HepG2 (cell line): ENCODE data around the gene LDLRAD3. TPM values are rescaled to one million over a fixed set of nuclear protein-coding genes. Genes with fewer than 3 reads are reported as not detected.

ENCODE experiments used
- ATAC-seq: fragments of 200-7000 bp; cut with Tn5 transposase; 3 replicates; pipeline ENCODE4 v1.9.1; 2020; ENCODE audit warnings: mild to moderate bottlenecking, moderate library complexity
- BruUV-seq: library from RNA; stranded (reverse); fragments of 400-500 nt; replicated peaks from 2 replicates; lab custom pipeline; 2021; lab: Mats Ljungman, UMichigan
- CTCF ChIA-PET: fragments of 300-600 bp; formaldehyde crosslinking; extraction: SDS; loops from one replicate; lab custom pipeline; 2021; ENCODE audit warnings: low total read pairs, inconsistent platforms, low intra/inter-chr PET ratio; lab: Yijun Ruan, JAX
- POLR2A ChIA-PET: fragments of 350-600 bp; sonication (Branson Sonifier 250); formaldehyde crosslinking; loops from one replicate; lab custom pipeline; 2020; ENCODE audit warnings: antibody characterized with exemption, inconsistent platforms; lab: Yijun Ruan, JAX
- DNase-seq: peaks from one replicate; pipeline ENCODE4 v3.0.0-alpha.2; 2015; ENCODE audit warnings: low spot score
- FAIRE-seq: peaks from 3 replicates; lab custom pipeline; 2011; peaks lifted over from hg19 to GRCh38; lab: Jason Lieb, UNC
- H2AFZ ChIP-seq: one replicate; pipeline ENCODE4 v1.6.1; 2011; ENCODE audit warnings: low read length, inconsistent platforms
- H3K27ac ChIP-seq: fragments of 300-600 bp; 3 replicates; pipeline ENCODE4 v1.8.0; 2011; ENCODE audit warnings: mixed run types, mild to moderate bottlenecking, mixed read lengths, low read length, inconsistent platforms; ENCODE audit not compliant: insufficient read depth; ENCODE audit errors: extremely low read length
- H3K27me3 ChIP-seq, 2 experiments: fragments of 200-600 bp in 1 of 2; 2 replicates in 1 of 2; 3 replicates in 1 of 2; pipeline versions ENCODE4 v1.6.0 to v1.8.0; 2011; ENCODE audit warnings: low read length in 2 of 2, mild to moderate bottlenecking in 2 of 2, moderate library complexity in 2 of 2, inconsistent platforms in 1 of 2; ENCODE audit not compliant: insufficient read depth in 2 of 2, control insufficient read depth in 1 of 2
- H3K36me3 ChIP-seq, 2 experiments: fragments of 200-600 bp in 1 of 2; replicated peaks in 1 of 2; 2 replicates in 1 of 2; 3 replicates in 1 of 2; pipeline versions ENCODE4 v1.5.1 to v1.8.0; 2011; ENCODE audit warnings: low read length in 2 of 2, inconsistent platforms in 1 of 2; ENCODE audit not compliant: insufficient read depth in 2 of 2, control insufficient read depth in 1 of 2
- H3K4me1 ChIP-seq: 2 replicates; pipeline ENCODE4 v1.5.1; 2012; ENCODE audit warnings: low read length, inconsistent platforms; ENCODE audit not compliant: insufficient read depth
- H3K4me2 ChIP-seq: 2 replicates; pipeline ENCODE4 v1.6.0; 2011; ENCODE audit warnings: low read depth, low read length, inconsistent platforms
- H3K4me3 ChIP-seq, 3 experiments: fragments of 200-600 bp in 1 of 3; sonication (generic), shearing (Covaris generic) in 1 of 3; replicated peaks in 1 of 3; 2 replicates each; pipeline ENCODE4 v1.5.1; 2011 to 2016; ENCODE audit warnings: low read length in 3 of 3, inconsistent platforms in 2 of 3, low read depth in 2 of 3, mild to moderate bottlenecking in 2 of 3, control low read depth in 1 of 3, mixed read lengths in 1 of 3; ENCODE audit not compliant: insufficient read depth in 1 of 3
- H3K79me2 ChIP-seq: one replicate; pipeline ENCODE4 v1.6.1; 2011; ENCODE audit warnings: low read length, inconsistent platforms; ENCODE audit not compliant: insufficient read depth
- H3K9ac ChIP-seq: 2 replicates; pipeline ENCODE4 v1.6.0; 2011; ENCODE audit warnings: mild to moderate bottlenecking, low read depth, low read length, inconsistent platforms; ENCODE audit not compliant: insufficient read depth
- H3K9me3 ChIP-seq: 2 replicates; pipeline ENCODE4 v1.5.1; 2012; ENCODE audit warnings: mild to moderate bottlenecking, low read length
- H4K20me1 ChIP-seq: 2 replicates; pipeline ENCODE4 v1.6.0; 2011; ENCODE audit warnings: inconsistent platforms, mild to moderate bottlenecking, low read length, moderate library complexity; ENCODE audit not compliant: insufficient read depth
- AHR ChIP-seq: IDR thresholded peaks from 2 replicates; pipeline ENCODE4 v1.6.1; 2018; ENCODE audit warnings: missing genetic modification reagents, missing compliant biosample characterization
- ATF1 ChIP-seq: IDR thresholded peaks from 2 replicates; pipeline ENCODE4 v1.6.1; 2016; ENCODE audit warnings: mild to moderate bottlenecking, control low read depth
- FOXA3 ChIP-seq: IDR thresholded peaks from 2 replicates; pipeline ENCODE4 v1.6.1; 2016; ENCODE audit warnings: missing genetic modification reagents, missing compliant biosample characterization
- HDAC2 ChIP-seq: sonication (generic); formaldehyde crosslinking; IDR thresholded peaks from 2 replicates; pipeline ENCODE4 v1.4.0; 2020; ENCODE audit warnings: missing genetic modification reagents
- LCORL ChIP-seq, 2 experiments: fragments of 450-650 bp in 1 of 2; sonication (generic) in 1 of 2; formaldehyde crosslinking in 1 of 2; IDR thresholded peaks; 2 replicates each; pipeline versions ENCODE4 v1.5.0 to v1.6.1; 2017 to 2020; ENCODE audit warnings: antibody characterized with exemption in 1 of 2, missing genetic modification reagents in 1 of 2
- NFE2L1 ChIP-seq: sonication (generic); formaldehyde crosslinking; IDR thresholded peaks from 2 replicates; pipeline ENCODE4 v1.4.0; 2020; ENCODE audit warnings: missing genetic modification reagents, mild to moderate bottlenecking, borderline replicate concordance
- PCBP1 ChIP-seq: fragments of 200-400 bp; formaldehyde crosslinking; IDR thresholded peaks from 2 replicates; pipeline ENCODE4 v1.6.1; 2017; ENCODE audit warnings: mild to moderate bottlenecking, low read depth, low read length, borderline replicate concordance
- RXRB ChIP-seq: IDR thresholded peaks from 2 replicates; pipeline ENCODE4 v1.6.1; 2016; ENCODE audit warnings: borderline replicate concordance, missing genetic modification reagents, missing compliant biosample characterization
- SMAD3 ChIP-seq: sonication (generic); formaldehyde crosslinking; IDR thresholded peaks from 2 replicates; pipeline ENCODE4 v1.4.0; 2020; ENCODE audit warnings: missing genetic modification reagents
- ZBTB1 ChIP-seq: sonication (generic); formaldehyde crosslinking; IDR thresholded peaks from 2 replicates; pipeline ENCODE4 v1.4.0; 2020; ENCODE audit warnings: missing genetic modification reagents, borderline replicate concordance
- ZNF180 ChIP-seq: sonication (generic); formaldehyde crosslinking; IDR thresholded peaks from 2 replicates; pipeline ENCODE4 v1.4.0; 2020; ENCODE audit warnings: low read depth, missing genetic modification reagents, borderline replicate concordance
- ZNF713 ChIP-seq: sonication (generic); formaldehyde crosslinking; IDR thresholded peaks from 2 replicates; pipeline ENCODE4 v1.4.0; 2020; ENCODE audit warnings: mild to moderate bottlenecking, missing genetic modification reagents
- in situ Hi-C: cut with HindIII; loops from 2 replicates; pipeline ENCODE4 v1.10.0; 2017; ENCODE audit warnings: low pct_unique_long_range_greater_than_20kb; ENCODE audit not compliant: extremely low pct_ligation_motif_present
- intact Hi-C: fragments of 100-400 bp; cut with micrococcal nuclease; formaldehyde crosslinking; loops from one replicate; pipeline ENCODE4 v1.10.0; 2022; ENCODE audit not compliant: unreplicated experiment
- polyA plus RNA-seq, 8 experiments: library from polyadenylated mRNA; depleted of rRNA in 3 of 8; stranded (reverse) in 7 of 8; unstranded in 1 of 8; fragments of >200 nt; fragmentation: Illumina TruSeq in 4 of 8; extraction: Trizol in 4 of 8; gene quantifications; 2 replicates each; pipeline versions ENCODE4 v1.2.1 to v1.2.3, GENCODE V29; 2011 to 2016; ENCODE audit warnings: low read depth in 4 of 8, missing spikeins in 1 of 8, mixed read lengths in 1 of 8; ENCODE audit not compliant: insufficient read depth in 1 of 8
- total RNA-seq, 5 experiments: library from RNA; depleted of rRNA; stranded (reverse); fragments of >200 nt; fragmentation: Illumina TruSeq; extraction: Trizol; gene quantifications; 2 replicates each; pipeline ENCODE4 v1.2.3, GENCODE V29; 2016; ENCODE audit warnings: low read depth in 1 of 5
- TF ChIP-seq, protein P1 (sequence below): sonication (generic); formaldehyde crosslinking; IDR thresholded peaks from 2 replicates; pipeline ENCODE4 v1.4.0; 2020; ENCODE audit warnings: missing genetic modification reagents
- TF ChIP-seq, protein P2 (sequence below): IDR thresholded peaks from 2 replicates; pipeline ENCODE4 v1.6.1; 2016; ENCODE audit warnings: low read depth, control low read depth
- TF ChIP-seq, protein P3 (sequence below): sonication (generic); formaldehyde crosslinking; IDR thresholded peaks from 2 replicates; pipeline ENCODE4 v1.8.1; 2022; ENCODE audit warnings: low read depth, mild to moderate bottlenecking, missing genetic modification reagents
- TF ChIP-seq, protein P4 (sequence below): sonication (generic); formaldehyde crosslinking; IDR thresholded peaks from 2 replicates; pipeline ENCODE4 v1.4.0; 2020; ENCODE audit warnings: mild to moderate bottlenecking, low read depth, missing genetic modification reagents

Gene LDLRAD3
- total and polyA plus RNA-seq, 2 of the 13 experiments (the other 11 are each of a cell fraction or from before 2014, with no cell fraction given): 0.50 to 0.60 TPM

DNA sequence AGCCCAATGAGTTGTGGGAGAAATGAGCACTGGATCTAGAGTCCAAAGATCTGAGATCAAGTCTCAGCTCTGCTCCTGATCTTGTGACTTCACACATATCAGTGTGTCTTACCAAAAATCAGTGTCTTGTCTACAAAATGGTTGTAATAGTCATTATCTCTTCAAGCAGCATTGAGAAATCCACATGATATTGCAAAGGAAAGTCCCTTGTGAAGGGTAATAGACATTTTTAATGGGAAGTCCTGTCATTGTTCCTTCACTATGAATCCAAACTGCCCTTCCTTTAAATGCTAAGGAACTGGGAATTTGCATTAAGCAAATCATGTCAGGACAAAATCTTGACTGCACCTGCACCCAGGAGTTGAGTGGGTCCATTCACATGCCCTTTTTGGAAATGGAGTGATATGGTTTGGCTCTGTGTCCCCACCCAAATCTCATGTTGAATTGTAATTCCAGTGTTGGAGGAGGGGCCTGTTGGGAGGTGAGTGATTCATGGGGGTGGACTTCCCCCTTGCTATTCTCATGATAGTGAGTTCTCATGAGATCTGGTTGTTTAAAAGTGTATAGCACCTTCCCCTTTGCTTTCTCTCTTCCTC is 294.3 kb downstream of the LDLRAD3 start:
- Histone ChIP-seq H3K9ac (no peak overlapping the region), H3K79me2 (no peaks in the 10 kb centered on the region), H3K4me1 (no peaks in the 10 kb centered on the region), H3K36me3 (no peaks in the 10 kb centered on the region), H3K4me3 (no peak overlapping the region), H3K27me3 (no peaks in the 10 kb centered on the region), H3K9me3 (no peaks in the 10 kb centered on the region), H4K20me1 (no peaks in the 10 kb centered on the region), H2AFZ (no peak overlapping the region), H3K4me2 (no peak overlapping the region)
- no peak for DNase-seq
- in situ Hi-C loops: no loop called here
- ChIA-PET POLR2A (no interaction called here), CTCF (no interaction called here)
- FAIRE-seq: no peak
- BruUV-seq: no TSS peak
- TF ChIP-seq SMAD3 (CRISPR knock-in tag) (no peak), PCBP1 (no peak), ZNF713 (CRISPR knock-in tag) (no peak), ZBTB1 (CRISPR knock-in tag) (no peak), RXRB (CRISPR knock-in tag) (no peak), LCORL (IDR thresholded peaks at IDR 0.05) (no peak), LCORL (CRISPR knock-in tag; IDR thresholded peaks at IDR 0.05) (no peak), HDAC2 (CRISPR knock-in tag) (no peak), ATF1 (CRISPR knock-in tag) (no peak), FOXA3 (CRISPR knock-in tag) (no peak), AHR (CRISPR knock-in tag) (no peak), NFE2L1 (no peak), ZNF180 (CRISPR knock-in tag) (no peak)
- TF ChIP-seq, protein P1, sequence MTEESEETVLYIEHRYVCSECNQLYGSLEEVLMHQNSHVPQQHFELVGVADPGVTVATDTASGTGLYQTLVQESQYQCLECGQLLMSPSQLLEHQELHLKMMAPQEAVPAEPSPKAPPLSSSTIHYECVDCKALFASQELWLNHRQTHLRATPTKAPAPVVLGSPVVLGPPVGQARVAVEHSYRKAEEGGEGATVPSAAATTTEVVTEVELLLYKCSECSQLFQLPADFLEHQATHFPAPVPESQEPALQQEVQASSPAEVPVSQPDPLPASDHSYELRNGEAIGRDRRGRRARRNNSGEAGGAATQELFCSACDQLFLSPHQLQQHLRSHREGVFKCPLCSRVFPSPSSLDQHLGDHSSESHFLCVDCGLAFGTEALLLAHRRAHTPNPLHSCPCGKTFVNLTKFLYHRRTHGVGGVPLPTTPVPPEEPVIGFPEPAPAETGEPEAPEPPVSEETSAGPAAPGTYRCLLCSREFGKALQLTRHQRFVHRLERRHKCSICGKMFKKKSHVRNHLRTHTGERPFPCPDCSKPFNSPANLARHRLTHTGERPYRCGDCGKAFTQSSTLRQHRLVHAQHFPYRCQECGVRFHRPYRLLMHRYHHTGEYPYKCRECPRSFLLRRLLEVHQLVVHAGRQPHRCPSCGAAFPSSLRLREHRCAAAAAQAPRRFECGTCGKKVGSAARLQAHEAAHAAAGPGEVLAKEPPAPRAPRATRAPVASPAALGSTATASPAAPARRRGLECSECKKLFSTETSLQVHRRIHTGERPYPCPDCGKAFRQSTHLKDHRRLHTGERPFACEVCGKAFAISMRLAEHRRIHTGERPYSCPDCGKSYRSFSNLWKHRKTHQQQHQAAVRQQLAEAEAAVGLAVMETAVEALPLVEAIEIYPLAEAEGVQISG (CRISPR knock-in tag): no peak
- TF ChIP-seq, protein P2, sequence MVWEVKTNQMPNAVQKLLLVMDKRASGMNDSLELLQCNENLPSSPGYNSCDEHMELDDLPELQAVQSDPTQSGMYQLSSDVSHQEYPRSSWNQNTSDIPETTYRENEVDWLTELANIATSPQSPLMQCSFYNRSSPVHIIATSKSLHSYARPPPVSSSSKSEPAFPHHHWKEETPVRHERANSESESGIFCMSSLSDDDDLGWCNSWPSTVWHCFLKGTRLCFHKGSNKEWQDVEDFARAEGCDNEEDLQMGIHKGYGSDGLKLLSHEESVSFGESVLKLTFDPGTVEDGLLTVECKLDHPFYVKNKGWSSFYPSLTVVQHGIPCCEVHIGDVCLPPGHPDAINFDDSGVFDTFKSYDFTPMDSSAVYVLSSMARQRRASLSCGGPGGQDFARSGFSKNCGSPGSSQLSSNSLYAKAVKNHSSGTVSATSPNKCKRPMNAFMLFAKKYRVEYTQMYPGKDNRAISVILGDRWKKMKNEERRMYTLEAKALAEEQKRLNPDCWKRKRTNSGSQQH (CRISPR knock-in tag): no peak
- TF ChIP-seq, protein P3, sequence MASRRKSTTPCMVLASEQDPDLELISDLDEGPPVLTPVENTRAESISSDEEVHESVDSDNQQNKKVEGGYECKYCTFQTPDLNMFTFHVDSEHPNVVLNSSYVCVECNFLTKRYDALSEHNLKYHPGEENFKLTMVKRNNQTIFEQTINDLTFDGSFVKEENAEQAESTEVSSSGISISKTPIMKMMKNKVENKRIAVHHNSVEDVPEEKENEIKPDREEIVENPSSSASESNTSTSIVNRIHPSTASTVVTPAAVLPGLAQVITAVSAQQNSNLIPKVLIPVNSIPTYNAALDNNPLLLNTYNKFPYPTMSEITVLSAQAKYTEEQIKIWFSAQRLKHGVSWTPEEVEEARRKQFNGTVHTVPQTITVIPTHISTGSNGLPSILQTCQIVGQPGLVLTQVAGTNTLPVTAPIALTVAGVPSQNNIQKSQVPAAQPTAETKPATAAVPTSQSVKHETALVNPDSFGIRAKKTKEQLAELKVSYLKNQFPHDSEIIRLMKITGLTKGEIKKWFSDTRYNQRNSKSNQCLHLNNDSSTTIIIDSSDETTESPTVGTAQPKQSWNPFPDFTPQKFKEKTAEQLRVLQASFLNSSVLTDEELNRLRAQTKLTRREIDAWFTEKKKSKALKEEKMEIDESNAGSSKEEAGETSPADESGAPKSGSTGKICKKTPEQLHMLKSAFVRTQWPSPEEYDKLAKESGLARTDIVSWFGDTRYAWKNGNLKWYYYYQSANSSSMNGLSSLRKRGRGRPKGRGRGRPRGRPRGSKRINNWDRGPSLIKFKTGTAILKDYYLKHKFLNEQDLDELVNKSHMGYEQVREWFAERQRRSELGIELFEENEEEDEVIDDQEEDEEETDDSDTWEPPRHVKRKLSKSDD (CRISPR knock-in tag): no peak
- TF ChIP-seq, protein P4, sequence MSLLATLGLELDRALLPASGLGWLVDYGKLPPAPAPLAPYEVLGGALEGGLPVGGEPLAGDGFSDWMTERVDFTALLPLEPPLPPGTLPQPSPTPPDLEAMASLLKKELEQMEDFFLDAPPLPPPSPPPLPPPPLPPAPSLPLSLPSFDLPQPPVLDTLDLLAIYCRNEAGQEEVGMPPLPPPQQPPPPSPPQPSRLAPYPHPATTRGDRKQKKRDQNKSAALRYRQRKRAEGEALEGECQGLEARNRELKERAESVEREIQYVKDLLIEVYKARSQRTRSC (CRISPR knock-in tag): no peak
- TF ChIP-seq, all 625 proteins: peak for 0
- H3K27ac ChIP-seq: no peak overlapping the region
- intact Hi-C loops: no loop called here
- ATAC-seq: no peak
